IPS-15b (cell line): ENCODE measurements around the gene LYRM4.

ENCODE experiments used
- H3K27me3 ChIP-seq: one replicate; pipeline ENCODE4 v1.6.1; 2013; ENCODE audit warnings: low read length; ENCODE audit not compliant: control insufficient read depth, insufficient read depth
- H3K36me3 ChIP-seq: one replicate; pipeline ENCODE4 v1.6.1; 2013; ENCODE audit warnings: low read length; ENCODE audit not compliant: control insufficient read depth, insufficient read depth
- H3K4me1 ChIP-seq: one replicate; pipeline ENCODE4 v1.6.1; 2013; ENCODE audit warnings: mild to moderate bottlenecking, low read length; ENCODE audit not compliant: control insufficient read depth, insufficient read depth
- H3K4me3 ChIP-seq: one replicate; pipeline ENCODE4 v1.5.1; 2013; ENCODE audit warnings: low read depth, low read length
- H3K9ac ChIP-seq: one replicate; pipeline ENCODE4 v1.6.1; 2013; ENCODE audit warnings: low read depth, mild to moderate bottlenecking, low read length
- H3K9me3 ChIP-seq: one replicate; pipeline ENCODE4 v1.6.1; 2013; ENCODE audit warnings: mild to moderate bottlenecking, low read length; ENCODE audit not compliant: control insufficient read depth, insufficient read depth

Gene LYRM4

DNA sequence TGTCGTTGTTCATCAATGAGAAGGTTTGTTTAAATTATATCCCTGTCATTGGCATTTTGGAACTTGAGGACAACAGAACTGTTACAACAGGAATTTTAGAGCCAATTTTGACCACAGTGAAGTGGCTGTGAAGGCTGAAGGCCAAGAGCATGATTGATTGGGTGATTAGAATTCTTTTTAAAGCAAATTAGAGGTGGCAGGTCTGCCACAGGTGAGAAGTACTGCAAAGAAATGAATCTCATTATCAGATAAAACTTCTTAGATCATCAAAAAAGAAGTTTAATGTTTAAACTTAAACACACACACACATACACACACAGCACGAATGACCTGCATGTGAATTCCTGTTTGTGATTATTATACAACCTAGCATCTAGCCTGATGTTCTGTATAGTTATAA is 32.9 kb upstream of the LYRM4 start:
- Histone ChIP-seq H3K36me3 (no peaks in the 10 kb centered on the region), H3K4me1 (no peaks in the 10 kb centered on the region), H3K9me3 (no peaks in the 10 kb centered on the region), H3K9ac (no peak overlapping the region), H3K27me3 (no peaks in the 10 kb centered on the region), H3K4me3 (no peak overlapping the region)

GRCh38 chr6:5292154-5292553 is 31.4 kb upstream of the LYRM4 start:
- H3K9me3 ChIP-seq, result no peaks in the 10 kb centered on the region
- no peaks in the 10 kb centered on the region for H3K36me3 ChIP-seq
- H3K4me3 ChIP-seq, result no peak overlapping the region
- no peaks in the 10 kb centered on the region for H3K4me1 ChIP-seq
- no peaks in the 10 kb centered on the region for H3K27me3 ChIP-seq
- no peak overlapping the region for H3K9ac ChIP-seq

- H3K9me3 ChIP-seq, result no peaks in the 10 kb centered on the region
- H3K4me1 ChIP-seq, result no peaks in the 10 kb centered on the region
- H3K4me3 ChIP-seq, result no peak overlapping the region
- H3K27me3 ChIP-seq, result no peaks in the 10 kb centered on the region
- no peaks in the 10 kb centered on the region for H3K36me3 ChIP-seq
- no peak overlapping the region for H3K9ac ChIP-seq
Measured at GRCh38 chr6:5290500-5290899, 29.8 kb upstream of the LYRM4 start.

- Histone ChIP-seq H3K4me1 (no peaks in the 10 kb centered on the region), H3K4me3 (no peak overlapping the region), H3K9me3 (no peaks in the 10 kb centered on the region), H3K36me3 (no peaks in the 10 kb centered on the region), H3K27me3 (no peaks in the 10 kb centered on the region), H3K9ac (no peak overlapping the region)
Measured at GRCh38 chr6:5290097-5290496, 29.3 kb upstream of the LYRM4 start.

- Histone ChIP-seq H3K4me3 (no peak overlapping the region), H3K27me3 (no peaks in the 10 kb centered on the region), H3K4me1 (no peaks in the 10 kb centered on the region), H3K9me3 (no peaks in the 10 kb centered on the region), H3K36me3 (no peaks in the 10 kb centered on the region), H3K9ac (no peak overlapping the region)
Measured at GRCh38 chr6:5287966-5288297, 27.2 kb upstream of the LYRM4 start.

GRCh38 chr6:5287205-5287965 is 26.6 kb upstream of the LYRM4 start:
- Histone ChIP-seq H3K9me3 (no peaks in the 10 kb centered on the region), H3K4me3 (no peak overlapping the region)

GRCh38 chr6:5286780-5287179 is 26.0 kb upstream of the LYRM4 start:
- H3K4me3 ChIP-seq, result no peak overlapping the region
- no peaks in the 10 kb centered on the region for H3K36me3 ChIP-seq
- no peaks in the 10 kb centered on the region for H3K9me3 ChIP-seq
- no peak overlapping the region for H3K9ac ChIP-seq
- peaks cover 3% of the 10 kb centered on the region for H3K4me1 ChIP-seq
- no peaks in the 10 kb centered on the region for H3K27me3 ChIP-seq

More at GRCh38 chr6:5287205-5287965, 26.6 kb upstream of the LYRM4 start:
- no peak overlapping the region for H3K9ac ChIP-seq
- no peaks in the 10 kb centered on the region for H3K4me1 ChIP-seq
- no peaks in the 10 kb centered on the region for H3K36me3 ChIP-seq
- H3K27me3 ChIP-seq, result no peaks in the 10 kb centered on the region

DNA sequence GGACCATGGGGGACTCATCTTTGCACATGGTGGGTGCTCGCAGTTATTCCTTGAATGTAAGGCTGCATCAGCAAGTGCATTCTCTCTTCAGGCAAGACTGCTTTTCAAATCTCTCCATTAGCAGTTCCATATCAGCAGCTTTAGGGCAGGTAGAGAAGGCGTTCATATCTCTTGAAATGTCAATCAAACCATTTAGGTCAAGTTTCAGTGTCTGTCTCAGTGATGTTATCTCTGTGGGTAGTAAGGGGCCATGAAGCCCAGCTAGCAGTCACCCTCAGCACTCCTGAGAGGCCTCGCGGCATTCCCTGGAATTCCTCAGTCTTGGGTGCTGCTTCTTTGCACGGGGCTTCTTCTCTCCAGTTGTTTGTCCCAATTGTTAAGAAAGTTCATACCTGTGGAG is 24.8 kb upstream of the LYRM4 start:
- H3K36me3 ChIP-seq, result no peaks in the 10 kb centered on the region
- no peaks in the 10 kb centered on the region for H3K9me3 ChIP-seq
- no peaks in the 10 kb centered on the region for H3K27me3 ChIP-seq
- H3K4me3 ChIP-seq, result no peak overlapping the region
- H3K9ac ChIP-seq, result no peak overlapping the region
- H3K4me1 ChIP-seq, result peaks cover 5% of the 10 kb centered on the region

GRCh38 chr6:5285081-5285480 is 24.3 kb upstream of the LYRM4 start:
- H3K9me3 ChIP-seq, result no peaks in the 10 kb centered on the region
- H3K27me3 ChIP-seq, result no peaks in the 10 kb centered on the region
- no peak overlapping the region for H3K9ac ChIP-seq
- peaks cover 5% of the 10 kb centered on the region for H3K4me1 ChIP-seq
- H3K36me3 ChIP-seq, result no peaks in the 10 kb centered on the region
- H3K4me3 ChIP-seq, result no peak overlapping the region

- Histone ChIP-seq H3K4me1 (peaks cover 5% of the 10 kb centered on the region), H3K9ac (no peak overlapping the region), H3K27me3 (no peaks in the 10 kb centered on the region)
Measured at GRCh38 chr6:5282191-5282623, 21.5 kb upstream of the LYRM4 start.

DNA sequence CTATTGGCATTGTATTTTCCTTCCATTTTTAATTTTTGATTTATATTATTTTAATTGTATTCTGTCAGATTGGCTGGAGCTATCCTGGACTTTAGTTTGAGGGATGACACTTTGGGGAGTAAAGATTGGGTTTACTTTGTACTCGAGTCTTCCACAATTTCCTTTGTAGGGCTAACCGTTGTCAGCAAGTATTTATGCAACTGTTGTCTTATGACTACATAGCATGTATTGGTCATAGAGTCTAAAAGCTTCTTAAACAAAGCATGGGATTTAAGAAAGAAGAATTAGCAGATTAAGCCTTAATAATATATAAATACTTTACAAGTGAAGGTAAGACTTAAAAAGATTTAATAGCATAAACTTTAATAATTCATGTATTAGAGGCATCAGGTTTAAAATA is 20.2 kb upstream of the LYRM4 start:
- H3K9me3 ChIP-seq, result no peaks in the 10 kb centered on the region
- H3K4me1 ChIP-seq, result peaks cover 5% of the 10 kb centered on the region
- H3K9ac ChIP-seq, result no peak overlapping the region
- no peak overlapping the region for H3K4me3 ChIP-seq
- H3K36me3 ChIP-seq, result no peaks in the 10 kb centered on the region
- H3K27me3 ChIP-seq, result no peaks in the 10 kb centered on the region

More at GRCh38 chr6:5282191-5282623, 21.5 kb upstream of the LYRM4 start:
- H3K4me3 ChIP-seq, result no peak overlapping the region
- no peaks in the 10 kb centered on the region for H3K9me3 ChIP-seq
- H3K36me3 ChIP-seq, result no peaks in the 10 kb centered on the region

GRCh38 chr6:5279891-5280338 is 19.2 kb upstream of the LYRM4 start:
- H3K4me3 ChIP-seq, result no peak overlapping the region
- H3K27me3 ChIP-seq, result no peaks in the 10 kb centered on the region
- no peak overlapping the region for H3K9ac ChIP-seq
- no peaks in the 10 kb centered on the region for H3K9me3 ChIP-seq
- H3K36me3 ChIP-seq, result no peaks in the 10 kb centered on the region
- H3K4me1 ChIP-seq, result peaks cover 5% of the 10 kb centered on the region
